Tongue (tissue), 2 donors: Measurements from ENCODE around the gene RNF14. TPM values are rescaled to one million over a fixed set of nuclear protein-coding genes. Genes with fewer than 3 reads are reported as not detected.

Experiments
- DNase-seq: peaks from one replicate; pipeline ENCODE4 v3.0.0-alpha.2; 2015
- total RNA-seq: library from RNA; depleted of rRNA; stranded (reverse); fragments of >200 nt; gene quantifications from one replicate; pipeline ENCODE4 v1.2.3, GENCODE V29; 2014

The RNF14 gene
- total RNA-seq, 1 donor from 2014 or later = 79.0 TPM

- no peak for DNase-seq
These were observed 20.1 kb upstream of the RNF14 start for GRCh38 chr5:141948812-141949211.

DNA sequence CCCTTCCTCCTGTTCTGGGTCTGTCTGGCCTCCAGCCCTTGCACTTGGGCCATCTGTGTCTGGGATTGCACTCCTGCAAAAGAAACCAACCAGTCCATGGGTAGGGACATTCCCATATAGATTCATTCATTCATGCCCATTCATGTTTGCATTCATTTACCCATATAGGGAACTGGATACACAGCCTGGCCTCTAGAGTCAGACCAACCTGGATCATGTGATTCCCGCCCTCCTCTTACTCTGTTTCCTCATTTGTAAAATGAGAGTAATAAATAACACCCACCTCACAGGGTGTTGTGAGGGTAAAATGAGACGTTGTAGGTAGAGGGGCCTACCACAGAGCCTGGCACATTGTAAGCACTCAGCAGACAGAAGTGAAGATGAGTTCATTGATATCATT, 19.4 kb upstream of the RNF14 start:
- DNase-seq = no peak

DNA sequence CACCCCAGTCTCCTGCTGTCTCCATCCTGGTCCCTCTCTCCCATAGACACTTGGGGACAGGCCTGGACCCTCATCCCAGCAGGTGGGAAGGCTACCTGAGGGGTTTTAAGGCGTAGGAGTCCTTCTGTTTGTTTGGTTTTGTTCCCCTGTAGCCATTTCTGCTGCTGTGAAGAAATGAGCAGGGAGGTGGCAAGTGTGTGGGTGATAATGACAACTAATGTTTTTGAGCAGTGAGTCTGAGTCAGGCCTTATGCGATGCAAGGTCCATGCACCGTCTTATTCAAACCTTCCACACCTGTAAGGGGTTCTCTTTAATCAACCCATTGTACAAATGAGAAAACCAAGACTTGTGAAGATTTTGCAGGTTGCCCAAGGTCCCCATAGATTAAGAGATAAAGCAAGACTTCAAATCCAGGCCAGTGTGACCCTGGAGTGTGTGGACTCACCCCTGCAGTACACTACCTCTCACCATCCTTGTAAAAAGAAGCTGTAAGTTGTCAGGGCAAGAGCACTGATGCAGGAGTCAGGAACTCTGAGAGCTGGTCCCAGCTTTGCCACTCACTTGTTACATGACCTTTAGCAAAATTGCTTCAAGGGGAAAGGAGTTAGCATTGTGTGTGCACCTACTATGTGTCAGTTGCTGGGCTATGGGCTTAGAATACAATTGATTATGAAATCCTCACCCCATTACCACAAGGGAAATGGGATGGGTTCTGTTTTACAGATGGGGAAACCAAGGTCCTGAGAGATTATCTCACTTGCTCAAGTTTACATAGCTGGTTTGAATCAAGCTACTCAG, 18.5 kb upstream of the RNF14 start:
- DNase-seq = no peak

GRCh38 chr5:141951332-141951781, 17.5 kb upstream of the RNF14 start:
- DNase-seq = no peak

DNA sequence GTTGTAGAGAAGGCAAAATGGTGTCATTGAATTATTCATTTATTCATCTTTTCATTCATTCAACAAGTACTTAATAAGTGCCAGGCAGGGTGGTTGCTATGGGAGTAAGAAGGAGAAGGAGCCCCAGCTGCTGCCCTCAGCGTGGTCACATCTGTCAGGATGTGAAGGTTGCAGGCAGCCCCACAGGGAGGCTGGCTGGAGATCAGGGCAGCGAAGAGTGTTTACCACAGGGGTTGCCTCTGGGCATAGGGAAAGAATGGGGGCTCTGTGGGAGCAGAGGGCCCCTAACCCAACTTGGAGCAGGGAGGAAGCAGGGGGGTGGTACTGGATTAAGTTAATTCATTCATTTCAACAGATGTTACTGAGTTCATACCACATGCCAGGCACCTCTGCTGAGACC, 16.9 kb upstream of the RNF14 start:
- DNase-seq = no peak

DNA sequence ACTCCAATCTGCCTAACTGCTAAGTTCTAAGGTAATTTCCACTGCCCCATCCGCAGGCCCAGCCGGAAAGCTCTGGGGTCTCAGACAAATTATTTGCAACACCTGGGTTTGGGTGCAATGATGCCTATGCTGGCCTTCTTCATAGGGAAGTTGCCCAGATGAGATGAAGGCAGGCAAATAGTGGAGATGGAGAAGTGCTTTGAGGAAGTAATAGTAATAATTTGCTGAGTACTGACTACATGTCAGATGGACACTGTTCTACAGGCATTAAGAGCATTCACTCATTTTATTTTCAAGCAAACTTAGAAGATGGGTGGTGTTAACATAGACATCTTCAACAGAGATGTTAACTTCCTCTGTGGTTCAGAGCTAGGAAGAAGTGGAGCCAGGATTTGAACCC, 14.7 kb upstream of the RNF14 start:
- DNase-seq = no peak

- DNase-seq = no peak
These were observed 11.4 kb upstream of the RNF14 start for GRCh38 chr5:141957367-141957996.

DNA sequence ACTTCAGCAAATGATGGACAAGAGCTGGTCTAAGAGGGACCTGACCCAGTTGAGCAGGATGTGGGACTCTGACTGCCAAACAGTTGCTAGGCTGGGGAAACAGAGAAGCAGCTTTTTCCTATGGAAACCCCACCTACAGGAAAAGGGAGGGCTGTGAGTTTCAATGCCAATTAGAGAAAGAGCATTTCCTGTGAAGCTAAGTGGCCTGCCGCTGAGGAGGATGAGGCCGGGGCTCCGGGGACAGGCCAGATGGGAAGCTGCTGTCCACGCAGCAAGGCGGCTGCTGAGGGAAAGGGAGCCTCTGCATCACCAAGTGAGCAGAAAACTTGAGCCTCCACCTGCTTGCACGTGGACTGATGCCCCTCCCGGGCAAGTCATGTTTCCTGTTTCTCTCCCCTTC, 10.8 kb upstream of the RNF14 start, which contains the start of gene PCDH12:
PCDH12 (minus strand) TSS at position 90 of the 400 bp plus-strand sequence. CDS start 351 bp downstream, outside the sequence.
- DNase-seq = peak; percentile 79

GRCh38 chr5:141958546-141959172, 10.2 kb upstream of the RNF14 start:
- no peak for DNase-seq

GRCh38 chr5:141960018-141960417, 8.9 kb upstream of the RNF14 start:
- DNase-seq = no peak

- peak; percentile 95 for DNase-seq
These were observed 8.2 kb upstream of the RNF14 start for GRCh38 chr5:141960449-141961323.

- DNase-seq = no peak
These were observed 7.4 kb upstream of the RNF14 start for GRCh38 chr5:141961466-141961865.

GRCh38 chr5:141963701-141964100, 5.2 kb upstream of the RNF14 start:
- no peak for DNase-seq

GRCh38 chr5:141965071-141965470, 3.8 kb upstream of the RNF14 start:
- peak; percentile 78 for DNase-seq

DNA sequence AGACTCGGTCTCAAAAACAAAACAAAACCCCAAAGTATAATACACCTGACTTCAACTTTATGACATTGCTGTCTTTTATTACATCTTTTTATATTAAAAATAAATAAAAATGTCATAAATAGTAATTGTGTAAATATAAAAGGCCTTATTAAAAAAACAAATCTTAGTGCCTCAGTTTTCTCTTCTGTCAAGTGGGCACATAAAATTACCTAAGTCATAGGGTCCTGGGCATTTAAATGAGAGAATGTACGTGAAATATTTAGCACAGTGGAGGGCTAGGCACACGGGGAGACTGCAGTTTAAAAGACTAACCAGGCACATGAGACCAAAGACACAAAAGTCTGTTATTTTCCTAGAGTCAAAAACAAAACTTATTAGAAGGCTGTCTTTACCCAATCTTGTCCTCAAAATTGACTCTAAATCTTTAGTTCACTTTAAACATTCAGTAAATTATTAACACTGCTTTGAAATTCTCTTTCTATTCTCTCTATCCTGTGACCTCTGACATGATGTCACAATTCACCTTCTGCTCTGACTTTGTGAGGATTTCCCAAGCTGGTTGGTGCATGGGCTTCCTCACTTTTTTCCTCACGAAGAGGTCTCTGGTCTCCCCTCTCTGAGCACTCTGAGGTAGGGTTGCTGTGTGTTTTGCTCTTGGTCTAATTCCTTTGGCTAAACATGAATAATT, 2.5 kb upstream of the RNF14 start:
- no peak for DNase-seq

GRCh38 chr5:141966963-141967333, 2.0 kb upstream of the RNF14 start:
- DNase-seq = no peak

GRCh38 chr5:141969783-141970771, 1.2 kb downstream of the RNF14 start:
- no peak for DNase-seq

- no peak for DNase-seq
These were observed 5.1 kb downstream of the RNF14 start for GRCh38 chr5:141973871-141974595.

DNA sequence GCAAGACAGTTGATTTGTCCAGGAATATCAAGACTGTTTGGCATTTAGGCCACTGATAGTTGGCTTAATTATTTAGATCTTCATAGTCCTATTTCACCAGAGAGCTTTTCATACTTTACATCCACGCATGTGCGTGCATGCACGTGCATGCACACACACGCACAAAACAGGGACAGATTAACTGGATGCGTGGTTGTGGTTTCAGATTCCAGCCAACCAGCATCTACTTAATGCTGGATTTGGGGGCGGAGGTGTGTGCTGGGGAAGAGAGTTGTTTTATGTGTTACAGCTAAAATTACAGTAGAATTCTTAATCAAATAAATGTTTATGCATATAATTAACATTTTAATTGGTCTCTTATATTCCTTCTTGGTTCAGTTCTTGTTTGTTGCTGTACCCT, 7.3 kb downstream of the RNF14 start:
- DNase-seq = no peak

- DNase-seq = no peak
These were observed 9.5 kb downstream of the RNF14 start for GRCh38 chr5:141978389-141978788.
